ENCODE results near the gene ME3. TPM values are rescaled to one million over a fixed set of nuclear protein-coding genes. Genes with fewer than 3 reads are reported as not detected.

ME3 gene
- total RNA-seq, 4 donors from 2014 or later, result 30.8 to 54.6 (median 36.7) TPM

- no peak for DNase-seq (ENCODE audit: low spot score in 2 of 2)
- Histone ChIP-seq H3K4me1 (peaks cover 0 to 28% (median 0%) of the 10 kb centered on the region in 4 donors), H3K27me3 (no peaks in the 10 kb centered on the region), H3K36me3 (no peaks in the 10 kb centered on the region), H3K27ac (peak overlapping the region in 2 of 4 donors; percentile 20 to 39), H3K9me3 (no peaks in the 10 kb centered on the region), H3K4me3 (no peak overlapping the region)
- no peak for TF ChIP-seq EP300 (IDR thresholded peaks at IDR 0.05)
- TF ChIP-seq CTCF (IDR thresholded peaks at IDR 0.05), result no peak
- TF ChIP-seq POLR2A (IDR thresholded peaks at IDR 0.05), result no peak
- WGBS, 2 donors, result 72 to 79% methylated on average over 1 of the region's 1 CpG
These were observed 65.5 kb downstream of the ME3 start for GRCh38 chr11:86606836-86607481.

- peaks cover 0 to 28% (median 0%) of the 10 kb centered on the region in 4 donors for H3K4me1 ChIP-seq
- peak overlapping the region in 2 of 4 donors; percentile 20 to 39 for H3K27ac ChIP-seq
- H3K4me3 ChIP-seq, result no peak overlapping the region
- H3K36me3 ChIP-seq, result no peaks in the 10 kb centered on the region
- H3K9me3 ChIP-seq, result no peaks in the 10 kb centered on the region
- no peaks in the 10 kb centered on the region for H3K27me3 ChIP-seq
- DNase-seq (ENCODE audit: low spot score in 2 of 2), result no peak
- no peak for TF ChIP-seq CTCF (IDR thresholded peaks at IDR 0.05)
- TF ChIP-seq EP300 (IDR thresholded peaks at IDR 0.05), result no peak
- TF ChIP-seq POLR2A (IDR thresholded peaks at IDR 0.05), result no peak
- 83 to 100% methylated on average over 2 to 3 of the region's 3 CpGs for WGBS, 2 donors
These were observed 66.1 kb downstream of the ME3 start for GRCh38 chr11:86606270-86606835.

- no peak overlapping the region for H3K27ac ChIP-seq
- peaks cover 0 to 11% (median 0%) of the 10 kb centered on the region in 4 donors for H3K9me3 ChIP-seq
- DNase-seq (ENCODE audit: low spot score in 2 of 2), result peak in 1 of 2 donors; percentile 39
- no peak overlapping the region for H3K4me3 ChIP-seq
- peaks cover 0 to 17% (median 8%) of the 10 kb centered on the region in 4 donors for H3K4me1 ChIP-seq
- H3K27me3 ChIP-seq, result no peaks in the 10 kb centered on the region
- TF ChIP-seq EP300 (IDR thresholded peaks at IDR 0.05) (no peak), POLR2A (IDR thresholded peaks at IDR 0.05) (no peak), CTCF (IDR thresholded peaks at IDR 0.05) (no peak)
- H3K36me3 ChIP-seq, result no peaks in the 10 kb centered on the region
- 53 to 59% methylated on average over 5 of the region's 5 CpGs for WGBS, 2 donors
These were observed 75.4 kb downstream of the ME3 start for GRCh38 chr11:86596861-86597586.

- DNase-seq (ENCODE audit: low spot score in 2 of 2), result no peak
- no peak overlapping the region for H3K4me3 ChIP-seq
- H3K27ac ChIP-seq, result no peak overlapping the region
- H3K27me3 ChIP-seq, result no peaks in the 10 kb centered on the region
- WGBS, 2 donors, result 77% methylated on average over 2 of the region's 2 CpGs
- peaks cover 0 to 17% (median 10%) of the 10 kb centered on the region in 4 donors for H3K4me1 ChIP-seq
- H3K9me3 ChIP-seq, result peaks cover 0 to 11% (median 0%) of the 10 kb centered on the region in 4 donors
- H3K36me3 ChIP-seq, result no peaks in the 10 kb centered on the region
- TF ChIP-seq CTCF (IDR thresholded peaks at IDR 0.05), result no peak
- no peak for TF ChIP-seq EP300 (IDR thresholded peaks at IDR 0.05)
- TF ChIP-seq POLR2A (IDR thresholded peaks at IDR 0.05), result no peak
These were observed 76.5 kb downstream of the ME3 start for GRCh38 chr11:86595955-86596354.

- 67 to 96% methylated on average over 3 of the region's 3 CpGs for WGBS, 2 donors
- no peaks in the 10 kb centered on the region for H3K27me3 ChIP-seq
- peaks cover 0 to 11% (median 0%) of the 10 kb centered on the region in 4 donors for H3K9me3 ChIP-seq
- H3K27ac ChIP-seq, result no peak overlapping the region
- no peak for TF ChIP-seq EP300 (IDR thresholded peaks at IDR 0.05)
- no peaks in the 10 kb centered on the region for H3K36me3 ChIP-seq
- peaks cover 0 to 17% (median 10%) of the 10 kb centered on the region in 4 donors for H3K4me1 ChIP-seq
- no peak overlapping the region for H3K4me3 ChIP-seq
- DNase-seq (ENCODE audit: low spot score in 2 of 2), result no peak
These were observed 77.0 kb downstream of the ME3 start for GRCh38 chr11:86595451-86595850.
